Liver (tissue), 3 donors: Measurements from ENCODE around the gene C16orf74.

ENCODE experiments used
- ATF3 ChIP-seq: IDR thresholded peaks from 2 replicates; pipeline ENCODE4 v1.6.1; 2016; ENCODE audit warnings: antibody characterized with exemption
- EGR1 ChIP-seq, 2 donors: IDR thresholded peaks; 2 replicates each; pipeline ENCODE4 v1.6.1; 2016 to 2018; ENCODE audit warnings: antibody characterized with exemption in 2 of 2, low read depth in 2 of 2
- FOXA2 ChIP-seq: IDR thresholded peaks from 2 replicates; pipeline ENCODE4 v1.6.1; 2016; ENCODE audit warnings: antibody characterized with exemption
- GABPA ChIP-seq, 2 donors: IDR thresholded peaks in 1 of 2; conservative IDR thresholded peaks in 1 of 2; 2 replicates each; pipeline ENCODE4 v1.6.1; 2016; ENCODE audit warnings: antibody characterized with exemption in 2 of 2, mild to moderate bottlenecking in 1 of 2, moderate library complexity in 1 of 2
- HNF4G ChIP-seq: IDR thresholded peaks from 2 replicates; pipeline ENCODE4 v1.6.1; 2016; ENCODE audit warnings: antibody characterized with exemption
- JUND ChIP-seq, 2 donors: IDR thresholded peaks; 2 replicates each; pipeline ENCODE4 v1.6.1; 2016; ENCODE audit warnings: antibody characterized with exemption in 2 of 2
- MAX ChIP-seq: IDR thresholded peaks from 2 replicates; pipeline ENCODE4 v1.6.1; 2016; ENCODE audit warnings: antibody characterized with exemption
- NR2F2 ChIP-seq: IDR thresholded peaks from 2 replicates; pipeline ENCODE4 v1.6.1; 2016; ENCODE audit warnings: antibody characterized with exemption
- RAD21 ChIP-seq, 2 donors: IDR thresholded peaks; 2 replicates each; pipeline ENCODE4 v1.6.1; 2016; ENCODE audit warnings: antibody characterized with exemption in 2 of 2, mild to moderate bottlenecking in 2 of 2
- TAF1 ChIP-seq: conservative IDR thresholded peaks from 2 replicates; pipeline ENCODE4 v1.6.1; 2016; ENCODE audit warnings: antibody characterized with exemption, mild to moderate bottlenecking
- TF ChIP-seq, protein P1 (sequence below): fragments of 150-350 bp; IDR thresholded peaks from 2 replicates; pipeline ENCODE4 v1.5.1; 2017; ENCODE audit warnings: improper control_type of control experiment, low read depth, low read length; ENCODE audit not compliant: missing input control
- TF ChIP-seq, protein P2 (sequence below): IDR thresholded peaks from 2 replicates; pipeline ENCODE4 v1.6.1; 2016; ENCODE audit warnings: antibody characterized with exemption, mild to moderate bottlenecking
- donor health status: healthy.
- donor health status: healthy.

- TF ChIP-seq EGR1 (IDR thresholded peaks at IDR 0.05; ENCODE audit: low read depth in 2 of 2) = no peak
- TF ChIP-seq, protein P1, sequence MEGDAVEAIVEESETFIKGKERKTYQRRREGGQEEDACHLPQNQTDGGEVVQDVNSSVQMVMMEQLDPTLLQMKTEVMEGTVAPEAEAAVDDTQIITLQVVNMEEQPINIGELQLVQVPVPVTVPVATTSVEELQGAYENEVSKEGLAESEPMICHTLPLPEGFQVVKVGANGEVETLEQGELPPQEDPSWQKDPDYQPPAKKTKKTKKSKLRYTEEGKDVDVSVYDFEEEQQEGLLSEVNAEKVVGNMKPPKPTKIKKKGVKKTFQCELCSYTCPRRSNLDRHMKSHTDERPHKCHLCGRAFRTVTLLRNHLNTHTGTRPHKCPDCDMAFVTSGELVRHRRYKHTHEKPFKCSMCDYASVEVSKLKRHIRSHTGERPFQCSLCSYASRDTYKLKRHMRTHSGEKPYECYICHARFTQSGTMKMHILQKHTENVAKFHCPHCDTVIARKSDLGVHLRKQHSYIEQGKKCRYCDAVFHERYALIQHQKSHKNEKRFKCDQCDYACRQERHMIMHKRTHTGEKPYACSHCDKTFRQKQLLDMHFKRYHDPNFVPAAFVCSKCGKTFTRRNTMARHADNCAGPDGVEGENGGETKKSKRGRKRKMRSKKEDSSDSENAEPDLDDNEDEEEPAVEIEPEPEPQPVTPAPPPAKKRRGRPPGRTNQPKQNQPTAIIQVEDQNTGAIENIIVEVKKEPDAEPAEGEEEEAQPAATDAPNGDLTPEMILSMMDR = no peak
- TF ChIP-seq FOXA2 = no peak
- TF ChIP-seq RAD21 (IDR thresholded peaks at IDR 0.05) = no peak
- no peak for TF ChIP-seq JUND (IDR thresholded peaks at IDR 0.05)
- TF ChIP-seq, protein P2, sequence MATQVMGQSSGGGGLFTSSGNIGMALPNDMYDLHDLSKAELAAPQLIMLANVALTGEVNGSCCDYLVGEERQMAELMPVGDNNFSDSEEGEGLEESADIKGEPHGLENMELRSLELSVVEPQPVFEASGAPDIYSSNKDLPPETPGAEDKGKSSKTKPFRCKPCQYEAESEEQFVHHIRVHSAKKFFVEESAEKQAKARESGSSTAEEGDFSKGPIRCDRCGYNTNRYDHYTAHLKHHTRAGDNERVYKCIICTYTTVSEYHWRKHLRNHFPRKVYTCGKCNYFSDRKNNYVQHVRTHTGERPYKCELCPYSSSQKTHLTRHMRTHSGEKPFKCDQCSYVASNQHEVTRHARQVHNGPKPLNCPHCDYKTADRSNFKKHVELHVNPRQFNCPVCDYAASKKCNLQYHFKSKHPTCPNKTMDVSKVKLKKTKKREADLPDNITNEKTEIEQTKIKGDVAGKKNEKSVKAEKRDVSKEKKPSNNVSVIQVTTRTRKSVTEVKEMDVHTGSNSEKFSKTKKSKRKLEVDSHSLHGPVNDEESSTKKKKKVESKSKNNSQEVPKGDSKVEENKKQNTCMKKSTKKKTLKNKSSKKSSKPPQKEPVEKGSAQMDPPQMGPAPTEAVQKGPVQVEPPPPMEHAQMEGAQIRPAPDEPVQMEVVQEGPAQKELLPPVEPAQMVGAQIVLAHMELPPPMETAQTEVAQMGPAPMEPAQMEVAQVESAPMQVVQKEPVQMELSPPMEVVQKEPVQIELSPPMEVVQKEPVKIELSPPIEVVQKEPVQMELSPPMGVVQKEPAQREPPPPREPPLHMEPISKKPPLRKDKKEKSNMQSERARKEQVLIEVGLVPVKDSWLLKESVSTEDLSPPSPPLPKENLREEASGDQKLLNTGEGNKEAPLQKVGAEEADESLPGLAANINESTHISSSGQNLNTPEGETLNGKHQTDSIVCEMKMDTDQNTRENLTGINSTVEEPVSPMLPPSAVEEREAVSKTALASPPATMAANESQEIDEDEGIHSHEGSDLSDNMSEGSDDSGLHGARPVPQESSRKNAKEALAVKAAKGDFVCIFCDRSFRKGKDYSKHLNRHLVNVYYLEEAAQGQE = no peak
- no peak for TF ChIP-seq ATF3
- TF ChIP-seq GABPA (IDR thresholded peaks at IDR 0.05 in 1 of 2, conservative IDR thresholded peaks at IDR 0.05 in 1 of 2) = no peak
- TF ChIP-seq NR2F2 = no peak
- no peak for TF ChIP-seq TAF1
- no peak for TF ChIP-seq HNF4G
- no peak for TF ChIP-seq MAX
Observed at GRCh38 chr16:85762970-85763369, 12.1 kb upstream of the C16orf74 start.
